ENCODE data around the gene IMMP2L.

GRCh38 chr7:111107579-111107978 is 454.7 kb downstream of the IMMP2L start:
- TF ChIP-seq CTCF (IDR thresholded peaks at IDR 0.05) = no peak
- TF ChIP-seq EZH2phosphoT487 (IDR thresholded peaks at IDR 0.05) = no peak
